CD14-positive monocyte (primary cell): ENCODE results near the gene ELF5. TPM values are rescaled to one million over a fixed set of nuclear protein-coding genes. Genes with fewer than 3 reads are reported as not detected.

Source experiments
- DNase-seq, 3 donors: peaks; one replicate each; pipeline ENCODE4 v3.0.0-alpha.2; 2011 to 2022
- H2AFZ ChIP-seq: 2 replicates; pipeline ENCODE4 v1.6.0; 2012; ENCODE audit warnings: mild to moderate bottlenecking, low read depth, low read length, inconsistent platforms; ENCODE audit not compliant: insufficient read depth, poor library complexity, severe bottlenecking
- H3K27ac ChIP-seq, 2 donors: 1 replicate in 1 of 2; 2 replicates in 1 of 2; pipeline ENCODE4 v1.5.1; 2012 to 2013; ENCODE audit warnings: low read length in 2 of 2, control low read depth in 1 of 2, inconsistent platforms in 1 of 2, low read depth in 1 of 2, mild to moderate bottlenecking in 1 of 2
- H3K27me3 ChIP-seq, 2 donors: one replicate each; pipeline versions ENCODE4 v1.6.0 to v1.6.1; 2011 to 2013; ENCODE audit warnings: low read length in 2 of 2; ENCODE audit not compliant: control insufficient read depth in 2 of 2, insufficient read depth in 2 of 2
- H3K36me3 ChIP-seq, 2 donors: replicated peaks in 1 of 2; 1 replicate in 1 of 2; 2 replicates in 1 of 2; pipeline versions ENCODE4 v1.5.1 to v1.6.1; 2012 to 2013; ENCODE audit warnings: low read length in 2 of 2, control low read depth in 1 of 2, inconsistent platforms in 1 of 2, mild to moderate bottlenecking in 1 of 2; ENCODE audit not compliant: insufficient read depth in 2 of 2, control insufficient read depth in 1 of 2
- H3K4me1 ChIP-seq, 2 donors: 1 replicate in 1 of 2; 2 replicates in 1 of 2; pipeline versions ENCODE4 v1.5.1 to v1.6.1; 2012 to 2013; ENCODE audit warnings: low read length in 2 of 2, control low read depth in 1 of 2, inconsistent platforms in 1 of 2, mild to moderate bottlenecking in 1 of 2, moderate library complexity in 1 of 2; ENCODE audit not compliant: insufficient read depth in 2 of 2, control insufficient read depth in 1 of 2
- H3K4me2 ChIP-seq: replicated peaks from 2 replicates; pipeline ENCODE3; 2012; ENCODE audit warnings: low read length, moderate library complexity, mild to moderate bottlenecking; ENCODE audit not compliant: poor library complexity, severe bottlenecking; ENCODE audit errors: extremely low read depth
- H3K4me3 ChIP-seq, 3 experiments: fragments of 200-600 bp in 1 of 3; sonication (generic) in 1 of 3; replicated peaks in 1 of 3; 1 replicate in 2 of 3; 2 replicates in 1 of 3; pipeline ENCODE4 v1.5.1; 2011 to 2013; ENCODE audit warnings: low read length in 3 of 3, mild to moderate bottlenecking in 3 of 3, control low read depth in 2 of 3, low read depth in 2 of 3, inconsistent platforms in 1 of 3, moderate library complexity in 1 of 3
- H3K79me2 ChIP-seq: 2 replicates; pipeline ENCODE4 v1.6.0; 2012; ENCODE audit warnings: mild to moderate bottlenecking, control low read depth, inconsistent platforms, low read length, moderate library complexity; ENCODE audit not compliant: insufficient read depth
- H3K9ac ChIP-seq: 2 replicates; pipeline ENCODE4 v1.6.0; 2017; ENCODE audit warnings: low read length, mild to moderate bottlenecking; ENCODE audit not compliant: insufficient read depth, poor library complexity, severe bottlenecking
- H3K9me3 ChIP-seq, 2 donors: replicated peaks in 1 of 2; 1 replicate in 1 of 2; 2 replicates in 1 of 2; pipeline versions ENCODE4 v1.5.1 to v1.6.1; 2012 to 2013; ENCODE audit warnings: low read length in 2 of 2, control low read depth in 1 of 2; ENCODE audit not compliant: control insufficient read depth in 1 of 2, insufficient read depth in 1 of 2
- H4K20me1 ChIP-seq: 2 replicates; pipeline ENCODE4 v1.6.0; 2012; ENCODE audit warnings: mild to moderate bottlenecking, low read length, control low read depth, moderate library complexity; ENCODE audit not compliant: insufficient read depth
- H3K27ac Mint-ChIP-seq, 7 donors: one replicate each; pipeline ENCODE4 v1.8.0; 2020; ENCODE audit warnings: mild to moderate bottlenecking in 7 of 7, mixed read lengths in 7 of 7, moderate library complexity in 6 of 7, inconsistent platforms in 2 of 7
- H3K27me3 Mint-ChIP-seq, 3 donors: one replicate each; pipeline ENCODE4 v1.8.0; 2021 to 2022; ENCODE audit warnings: low read depth in 3 of 3, mild to moderate bottlenecking in 3 of 3, mixed read lengths in 3 of 3, moderate library complexity in 3 of 3, inconsistent platforms in 1 of 3
- H3K36me3 Mint-ChIP-seq, 2 donors: one replicate each; pipeline ENCODE4 v1.8.0; 2020; ENCODE audit warnings: mixed read lengths in 2 of 2, inconsistent platforms in 1 of 2, mild to moderate bottlenecking in 1 of 2
- H3K4me1 Mint-ChIP-seq: one replicate; pipeline ENCODE4 v1.8.0; 2020; ENCODE audit warnings: mild to moderate bottlenecking, mixed read lengths
- H3K4me3 Mint-ChIP-seq, 2 donors: one replicate each; pipeline ENCODE4 v1.8.0; 2020; ENCODE audit warnings: mild to moderate bottlenecking in 2 of 2, mixed read lengths in 2 of 2, moderate library complexity in 1 of 2
- H3K9me3 Mint-ChIP-seq, 7 donors: one replicate each; pipeline ENCODE4 v1.8.0; 2020 to 2022; ENCODE audit warnings: mixed read lengths in 7 of 7, mild to moderate bottlenecking in 6 of 7, moderate library complexity in 6 of 7, inconsistent platforms in 2 of 7
- WGBS: methylation state at CpG from one replicate; pipeline ENCODE4 v1.1.5; 2013; ENCODE audit warnings: missing lambda C conversion rate; ENCODE audit not compliant: insufficient coverage; 5-methylcytosine and 5-hydroxymethylcytosine counted together
- intact Hi-C, 2 donors: fragments of 100-400 bp; cut with micrococcal nuclease; formaldehyde crosslinking; loops; one replicate each; pipeline versions ENCODE4 v1.15.0 to v1.15.1; 2023
- polyA plus RNA-seq, 3 donors: library from polyadenylated mRNA; depleted of rRNA in 1 of 3; unstranded in 2 of 3; stranded (reverse) in 1 of 3; fragments of 300-500 nt in 2 of 3; fragments of >200 nt in 1 of 3; fragmentation: Illumina TruSeq in 2 of 3; gene quantifications; 1 replicate in 2 of 3; 2 replicates in 1 of 3; pipeline ENCODE4 v1.2.3, GENCODE V29; 2012 to 2021
- TF ChIP-seq, protein P1 (sequence below): fragments of 200-600 bp; IDR thresholded peaks from one replicate; pipeline ENCODE4 v1.8.0; 2022; ENCODE audit warnings: antibody characterized with exemption, mild to moderate bottlenecking

The ELF5 gene
- polyA plus RNA-seq, 3 donors = 0.27 TPM; not detected in 2

DNA sequence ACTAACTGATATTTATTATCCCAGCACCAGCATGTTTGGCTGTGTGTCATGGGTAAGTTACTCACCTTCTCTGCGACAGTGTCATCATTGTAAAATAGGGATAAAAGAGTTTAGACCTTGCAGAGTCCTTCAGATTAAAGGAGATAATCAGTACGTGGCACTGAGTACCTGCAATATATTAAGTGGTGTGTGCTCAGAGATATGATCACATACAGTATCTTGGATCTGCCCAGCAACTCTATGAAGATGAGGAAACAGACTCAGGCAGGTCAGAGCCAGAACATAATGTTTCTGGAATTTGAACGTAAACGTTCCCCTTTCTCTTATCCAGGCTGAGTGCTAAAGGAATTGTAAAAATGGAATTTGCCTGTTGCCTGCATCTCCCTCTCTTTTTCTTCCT lies 46.9 kb upstream of the ELF5 start:
- Histone ChIP-seq H3K36me3 (no peaks in the 10 kb centered on the region), H3K9me3 (no peaks in the 10 kb centered on the region), H3K79me2 (no peaks in the 10 kb centered on the region), H2AFZ (no peak overlapping the region), H4K20me1 (no peaks in the 10 kb centered on the region), H3K27me3 (peaks cover 0 to 7% of the 10 kb centered on the region in 2 donors), H3K4me2 (no peak overlapping the region), H3K4me1 (no peaks in the 10 kb centered on the region), H3K9ac (no peak overlapping the region), H3K4me3 (no peak overlapping the region), H3K27ac (no peak overlapping the region)
- WGBS = 89% methylated on average over 1 of the region's 4 CpGs
- Mint-ChIP-seq H3K9me3 (peaks cover 0 to 2% (median 0%) of the 10 kb centered on the region in 7 donors), H3K4me3 (no peak overlapping the region), H3K27ac (no peak overlapping the region), H3K27me3 (peaks cover 12 to 28% (median 14%) of the 10 kb centered on the region in 3 donors), H3K36me3 (no peaks in the 10 kb centered on the region), H3K4me1 (no peaks in the 10 kb centered on the region)
- TF ChIP-seq, protein P1, sequence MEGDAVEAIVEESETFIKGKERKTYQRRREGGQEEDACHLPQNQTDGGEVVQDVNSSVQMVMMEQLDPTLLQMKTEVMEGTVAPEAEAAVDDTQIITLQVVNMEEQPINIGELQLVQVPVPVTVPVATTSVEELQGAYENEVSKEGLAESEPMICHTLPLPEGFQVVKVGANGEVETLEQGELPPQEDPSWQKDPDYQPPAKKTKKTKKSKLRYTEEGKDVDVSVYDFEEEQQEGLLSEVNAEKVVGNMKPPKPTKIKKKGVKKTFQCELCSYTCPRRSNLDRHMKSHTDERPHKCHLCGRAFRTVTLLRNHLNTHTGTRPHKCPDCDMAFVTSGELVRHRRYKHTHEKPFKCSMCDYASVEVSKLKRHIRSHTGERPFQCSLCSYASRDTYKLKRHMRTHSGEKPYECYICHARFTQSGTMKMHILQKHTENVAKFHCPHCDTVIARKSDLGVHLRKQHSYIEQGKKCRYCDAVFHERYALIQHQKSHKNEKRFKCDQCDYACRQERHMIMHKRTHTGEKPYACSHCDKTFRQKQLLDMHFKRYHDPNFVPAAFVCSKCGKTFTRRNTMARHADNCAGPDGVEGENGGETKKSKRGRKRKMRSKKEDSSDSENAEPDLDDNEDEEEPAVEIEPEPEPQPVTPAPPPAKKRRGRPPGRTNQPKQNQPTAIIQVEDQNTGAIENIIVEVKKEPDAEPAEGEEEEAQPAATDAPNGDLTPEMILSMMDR = no peak
- DNase-seq = no peak
- intact Hi-C loops = no loop called here

DNA sequence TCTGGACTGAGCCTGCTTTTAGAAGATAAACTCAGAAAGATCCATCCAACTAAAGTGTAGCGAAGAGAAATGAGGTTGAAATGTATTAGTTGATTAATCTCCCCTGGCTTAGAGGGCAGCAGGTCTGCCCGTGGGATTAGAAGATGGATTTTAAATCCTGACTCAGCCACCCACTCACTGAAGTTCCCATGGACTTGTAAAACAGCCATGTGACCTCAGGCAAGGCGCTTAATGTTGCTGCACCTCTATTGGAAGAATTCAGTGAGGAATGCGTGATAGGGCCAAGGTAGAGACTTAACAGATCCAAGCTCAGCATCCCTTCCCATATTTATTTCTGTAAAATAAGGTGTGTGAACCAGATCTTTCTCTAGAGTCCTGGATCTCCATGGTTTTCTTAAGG lies 45.1 kb upstream of the ELF5 start:
- Histone ChIP-seq H3K4me2 (no peak overlapping the region), H3K36me3 (no peaks in the 10 kb centered on the region), H3K9me3 (no peaks in the 10 kb centered on the region), H2AFZ (no peak overlapping the region), H3K27ac (no peak overlapping the region), H4K20me1 (no peaks in the 10 kb centered on the region), H3K4me1 (no peaks in the 10 kb centered on the region), H3K9ac (no peak overlapping the region), H3K4me3 (no peak overlapping the region), H3K79me2 (no peaks in the 10 kb centered on the region), H3K27me3 (peaks cover 0 to 6% of the 10 kb centered on the region in 2 donors)
- H3K9me3 Mint-ChIP-seq = peaks cover 0 to 2% (median 0%) of the 10 kb centered on the region in 7 donors
- H3K27ac Mint-ChIP-seq = no peak overlapping the region
- H3K4me3 Mint-ChIP-seq = no peak overlapping the region
- H3K4me1 Mint-ChIP-seq = no peaks in the 10 kb centered on the region
- intact Hi-C loops = no loop called here
- no peaks in the 10 kb centered on the region for H3K36me3 Mint-ChIP-seq
- no CpG with 5 or more reads among the region's 4 CpGs for WGBS
- DNase-seq = no peak
- TF ChIP-seq, protein P1 = no peak
- H3K27me3 Mint-ChIP-seq = peaks cover 8 to 28% (median 10%) of the 10 kb centered on the region in 3 donors
